Stimulated activated CD4-positive, alpha-beta T cell treated with anti-CD3 and anti-CD28 coated beads, Interleukin-1b, Interleukin-23, amount 100 ng/mL, for 4 hours (primary cell): ENCODE measurements around the gene GNB1L.

ENCODE experiments used
- DNase-seq, 2 donors: peaks; one replicate each; pipeline ENCODE4 v3.0.0-alpha.2; 2020; ENCODE audit warnings: low read depth in 2 of 2

The GNB1L gene

GRCh38 chr22:19761725-19762567, 92.7 kb downstream of the GNB1L start:
- no peak for DNase-seq

DNA sequence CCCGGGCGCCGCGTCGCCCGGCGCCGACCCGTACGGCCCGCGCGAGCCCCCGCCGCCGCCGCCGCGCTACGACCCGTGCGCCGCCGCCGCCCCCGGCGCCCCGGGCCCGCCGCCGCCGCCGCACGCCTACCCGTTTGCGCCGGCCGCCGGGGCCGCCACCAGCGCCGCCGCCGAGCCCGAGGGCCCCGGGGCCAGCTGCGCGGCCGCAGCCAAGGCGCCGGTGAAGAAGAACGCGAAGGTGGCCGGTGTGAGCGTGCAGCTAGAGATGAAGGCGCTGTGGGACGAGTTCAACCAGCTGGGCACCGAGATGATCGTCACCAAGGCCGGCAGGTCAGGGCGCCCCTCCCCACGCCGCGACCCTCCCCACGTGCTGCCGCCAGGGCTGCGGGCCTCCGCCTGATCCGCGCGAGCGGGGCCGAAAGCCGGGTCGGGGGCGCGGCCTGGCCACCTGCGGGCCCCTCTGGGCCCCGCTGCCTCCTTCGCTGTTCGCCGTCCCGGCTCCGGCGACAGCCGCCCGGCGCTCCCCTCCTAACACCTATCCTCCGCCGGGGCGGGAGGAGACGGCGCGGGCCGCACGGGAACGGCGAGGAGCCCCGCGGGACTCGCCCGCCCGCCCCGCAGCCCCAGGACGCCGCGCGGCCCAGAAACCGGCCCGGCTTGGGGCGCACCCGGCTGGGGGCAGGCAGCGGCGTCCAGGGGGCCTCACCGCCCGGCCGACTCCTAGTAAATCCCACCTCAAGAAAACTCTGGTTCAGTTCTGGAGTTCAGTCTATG, 93.5 kb downstream of the GNB1L start:
- DNase-seq: no peak

- no peak for DNase-seq
These were observed 94.4 kb downstream of the GNB1L start, which contains the start of gene TBX1 for GRCh38 chr22:19760058-19760950. Gene TBX1 (plus strand): TSS chr22:19760778. CDS start chr22:19760844, 66 bp downstream.

DNA sequence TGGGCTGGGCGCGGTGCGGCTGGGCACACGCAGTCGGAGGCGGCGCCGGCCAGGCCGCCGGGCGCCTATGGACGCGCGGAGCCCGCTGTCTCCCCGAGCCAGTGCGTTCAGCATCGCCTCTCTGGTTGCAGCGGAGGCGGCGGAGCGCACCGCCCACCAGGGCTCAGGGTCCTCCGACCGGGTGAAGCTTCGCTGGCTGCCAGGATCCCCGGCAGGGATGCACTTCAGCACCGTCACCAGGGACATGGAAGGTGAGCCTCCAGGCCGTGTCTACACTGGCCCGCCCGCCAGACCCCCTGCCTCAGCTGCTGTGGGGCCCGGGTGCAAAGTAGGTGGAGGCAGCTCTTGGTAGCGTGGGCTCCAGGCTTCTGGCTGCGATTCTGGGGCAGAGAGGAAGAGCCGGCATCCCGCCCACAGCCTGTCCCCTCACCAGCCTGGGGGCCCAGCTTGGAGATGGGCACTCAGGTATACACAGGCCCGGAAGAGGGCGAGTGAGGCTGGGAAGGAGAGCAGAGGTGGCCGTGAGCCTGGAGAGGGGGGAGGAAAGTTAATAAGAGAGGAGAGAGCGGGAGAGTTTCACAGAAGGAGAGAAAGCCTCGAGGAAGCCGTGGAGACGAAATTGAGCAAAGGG, 95.1 kb downstream of the GNB1L start:
- no peak for DNase-seq

- DNase-seq: no peak
These were observed 95.7 kb downstream of the GNB1L start for GRCh38 chr22:19758896-19759426.

GRCh38 chr22:19757985-19758895, 96.4 kb downstream of the GNB1L start:
- DNase-seq: no peak

GRCh38 chr22:19757140-19757984, 97.3 kb downstream of the GNB1L start:
- no peak for DNase-seq

DNA sequence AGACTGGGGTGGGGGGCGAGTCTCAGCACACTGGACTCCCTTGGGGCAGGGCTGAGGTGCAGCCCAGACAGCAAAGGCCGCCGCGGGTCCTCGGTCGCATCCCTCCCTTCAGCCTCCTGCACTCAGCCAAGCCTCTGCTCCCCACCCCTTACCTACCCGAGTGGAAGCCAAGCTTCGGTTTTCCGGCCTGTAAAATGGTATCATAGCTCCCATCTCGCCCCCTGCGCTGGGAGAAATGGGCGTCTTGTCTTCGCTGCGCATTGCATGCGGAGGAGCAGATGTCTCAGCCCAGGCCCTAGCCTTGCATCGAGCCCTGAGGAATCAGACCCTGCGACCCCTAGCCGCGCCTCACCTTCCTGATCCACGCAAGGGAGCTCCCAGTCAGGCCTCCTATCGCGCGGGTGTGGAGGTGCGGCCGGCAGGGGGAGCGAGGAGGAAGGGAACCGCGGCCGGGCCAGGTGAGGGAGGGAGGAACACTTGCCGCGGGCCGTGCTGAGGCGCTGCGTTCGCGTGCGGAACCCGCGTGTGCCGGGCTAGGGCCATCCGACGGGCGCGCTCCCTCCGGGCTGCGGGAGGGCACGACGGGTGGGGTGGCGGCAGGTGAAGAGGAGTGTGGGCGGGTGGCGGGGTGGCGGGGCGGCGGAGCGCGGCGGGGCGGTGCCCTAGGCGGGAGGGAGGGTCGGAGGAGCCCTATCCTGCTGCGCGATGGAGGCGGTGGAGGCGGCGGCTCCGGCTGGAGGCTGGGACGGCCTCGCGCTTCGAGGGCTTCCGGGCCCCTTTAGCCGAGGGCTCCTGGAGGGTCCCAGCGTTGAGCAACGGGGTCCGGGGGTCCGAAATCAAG, 98.2 kb downstream of the GNB1L start:
- peak; percentile 58 for DNase-seq

- DNase-seq: no peak
These were observed 98.9 kb downstream of the GNB1L start for GRCh38 chr22:19755722-19756287.

DNA sequence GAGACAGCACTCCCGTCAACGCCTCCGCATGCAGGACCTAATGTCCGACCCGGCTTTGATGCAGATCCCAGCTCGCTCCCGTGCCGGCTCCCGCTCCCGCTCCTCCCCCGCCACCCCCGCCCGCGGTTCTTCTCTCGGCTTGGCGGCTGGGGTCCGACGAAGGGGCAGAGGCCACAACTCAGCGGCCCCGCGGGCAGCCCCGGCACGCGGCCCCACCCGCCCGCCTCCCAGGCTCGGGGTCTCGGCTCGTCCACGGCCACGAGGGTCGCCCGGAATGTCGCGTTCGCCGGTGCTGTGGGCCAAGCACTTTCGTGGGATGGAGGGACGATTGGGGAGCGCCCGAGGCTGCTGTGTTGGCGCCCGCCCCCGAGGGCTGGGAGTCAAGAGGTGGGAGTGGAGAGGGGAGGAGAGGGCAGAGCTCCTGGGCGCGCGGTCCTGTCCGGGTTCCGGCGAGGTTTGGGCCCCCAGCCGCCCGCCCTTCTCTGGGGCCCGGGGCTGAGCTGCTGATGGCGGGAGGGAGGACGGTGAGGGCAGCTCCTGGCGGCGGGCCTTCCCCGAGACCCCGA, 99.4 kb downstream of the GNB1L start:
- no peak for DNase-seq

- no peak for DNase-seq
These were observed 100.0 kb downstream of the GNB1L start for GRCh38 chr22:19754701-19755144.

DNA sequence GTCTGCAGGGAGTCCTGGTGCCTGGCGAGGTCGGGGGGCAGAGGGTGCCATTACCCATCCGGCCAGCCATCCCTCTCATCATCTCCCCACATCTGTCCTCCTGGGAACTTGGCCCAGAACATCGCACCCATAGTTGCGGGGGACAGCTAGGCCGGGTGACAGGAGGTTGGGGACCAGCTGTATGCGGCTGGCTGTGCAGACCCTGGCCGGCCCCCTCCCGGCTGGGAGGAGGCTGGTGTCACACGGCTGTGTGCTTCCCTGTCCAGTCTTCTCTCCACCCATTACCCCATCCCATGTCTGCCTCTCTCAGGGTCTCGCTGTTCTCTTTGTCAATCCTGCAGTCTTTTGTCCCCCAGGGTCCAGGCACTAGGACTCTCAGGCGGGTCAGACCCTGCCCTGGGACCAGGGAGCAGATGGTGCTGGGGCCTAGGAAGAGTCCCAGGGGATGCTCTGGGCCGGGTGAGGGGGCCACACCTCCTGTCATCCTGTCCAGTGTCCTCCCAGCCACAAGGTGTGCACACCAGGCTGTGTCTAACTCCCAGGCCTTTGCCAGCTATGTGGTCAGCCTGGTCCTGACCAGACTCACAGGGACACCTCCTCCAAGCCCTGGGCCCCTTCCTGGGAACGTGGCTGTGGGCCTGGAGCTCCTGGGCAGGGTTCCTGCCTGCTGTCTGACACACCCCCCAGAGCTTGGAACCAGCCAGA, 100.5 kb downstream of the GNB1L start:
- DNase-seq: no peak

DNA sequence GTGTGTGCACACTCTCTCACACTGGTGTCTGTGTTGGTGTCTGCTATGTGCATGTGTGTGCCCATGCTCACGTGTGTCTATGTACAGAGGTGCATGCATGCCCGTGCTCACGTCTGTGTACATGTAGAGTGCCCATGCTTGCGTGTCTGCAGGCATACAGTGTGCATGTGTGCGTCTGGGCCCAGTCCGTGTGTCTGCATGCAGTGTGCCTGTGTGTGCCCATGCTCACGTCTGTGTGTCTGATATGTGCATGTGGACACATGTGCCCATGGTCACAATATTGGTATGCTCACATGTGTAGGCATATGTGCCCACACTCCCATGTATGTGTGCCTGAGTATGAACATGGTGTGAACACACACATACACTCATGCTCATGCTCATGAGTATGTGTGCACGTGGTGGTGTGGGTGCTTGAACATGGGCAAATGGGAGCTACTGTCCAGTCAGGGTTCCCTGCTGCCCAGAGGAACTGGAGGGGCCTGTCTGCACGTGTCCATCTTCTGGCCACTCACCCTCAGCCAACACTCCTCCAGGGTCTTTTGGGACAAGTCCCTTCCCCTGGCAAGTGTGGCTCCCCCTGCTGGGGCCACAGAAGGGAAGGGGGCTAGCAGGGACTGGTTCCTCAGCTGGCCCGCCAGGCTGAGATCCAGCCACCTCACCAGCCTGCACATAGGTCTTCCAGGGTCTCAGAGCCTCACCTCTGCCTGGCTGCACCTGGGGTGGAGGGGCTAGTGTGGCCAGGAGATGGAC, 101.4 kb downstream of the GNB1L start:
- no peak for DNase-seq

- DNase-seq: no peak
These were observed 103.0 kb downstream of the GNB1L start for GRCh38 chr22:19751497-19752245.
